HepG2 (cell line): Measurements from ENCODE around the gene ADAMTSL4. TPM values are rescaled to one million over a fixed set of nuclear protein-coding genes. Genes with fewer than 3 reads are reported as not detected.

Experiments
- ETV5 ChIP-seq: IDR thresholded peaks from 2 replicates; pipeline ENCODE4 v1.6.1; 2018; ENCODE audit warnings: missing biosample characterization, missing genetic modification reagents, inconsistent platforms, borderline replicate concordance
- FLYWCH1 ChIP-seq: sonication (generic); formaldehyde crosslinking; IDR thresholded peaks from 2 replicates; pipeline ENCODE4 v1.8.1; 2023; ENCODE audit warnings: mild to moderate bottlenecking, missing genetic modification reagents
- GABPB1 ChIP-seq: IDR thresholded peaks from 2 replicates; pipeline ENCODE4 v1.6.1; 2016; ENCODE audit warnings: mild to moderate bottlenecking, missing genetic modification reagents, moderate library complexity, missing compliant biosample characterization
- KDM2A ChIP-seq: sonication (generic); formaldehyde crosslinking; IDR thresholded peaks from 2 replicates; pipeline ENCODE4 v1.4.0; 2020; ENCODE audit warnings: low read depth, missing genetic modification reagents, borderline replicate concordance
- KDM3A ChIP-seq: IDR thresholded peaks from 2 replicates; pipeline ENCODE4 v1.6.1; 2018; ENCODE audit warnings: low read depth, missing compliant biosample characterization
- LCORL ChIP-seq, 2 experiments: fragments of 450-650 bp in 1 of 2; sonication (generic) in 1 of 2; formaldehyde crosslinking in 1 of 2; IDR thresholded peaks; 2 replicates each; pipeline versions ENCODE4 v1.5.0 to v1.6.1; 2017 to 2020; ENCODE audit warnings: antibody characterized with exemption in 1 of 2, missing genetic modification reagents in 1 of 2
- MBNL3 ChIP-seq: fragments of 250-450 bp; sonication (Bioruptor Pico); conservative IDR thresholded peaks from 2 replicates; pipeline ENCODE4 v1.8.0; 2022; ENCODE audit warnings: mild to moderate bottlenecking, inconsistent platforms
- NRL ChIP-seq: sonication (generic); formaldehyde crosslinking; IDR thresholded peaks from 2 replicates; pipeline ENCODE4 v1.5.0; 2020; ENCODE audit warnings: missing genetic modification reagents, mild to moderate bottlenecking, moderate library complexity, borderline replicate concordance
- ZBTB20 ChIP-seq: sonication (generic); formaldehyde crosslinking; IDR thresholded peaks from 2 replicates; pipeline ENCODE4 v1.8.1; 2023; ENCODE audit warnings: missing genetic modification reagents, low read depth, mild to moderate bottlenecking, borderline replicate concordance
- ZNF30 ChIP-seq: sonication (generic); formaldehyde crosslinking; IDR thresholded peaks from 2 replicates; pipeline ENCODE4 v1.5.0; 2020; ENCODE audit warnings: mild to moderate bottlenecking, missing genetic modification reagents
- ZNF329 ChIP-seq: sonication (generic); formaldehyde crosslinking; IDR thresholded peaks from 2 replicates; pipeline ENCODE4 v1.9.0; 2021; ENCODE audit warnings: low read depth, mild to moderate bottlenecking, missing genetic modification reagents
- ZNF616 ChIP-seq: sonication (generic); formaldehyde crosslinking; IDR thresholded peaks from 2 replicates; pipeline ENCODE4 v1.5.0; 2020; ENCODE audit warnings: low read depth, mild to moderate bottlenecking, missing genetic modification reagents
- ZNF720 ChIP-seq: sonication (generic); formaldehyde crosslinking; IDR thresholded peaks from 2 replicates; pipeline ENCODE4 v1.4.0; 2020; ENCODE audit warnings: missing genetic modification reagents
- polyA plus RNA-seq, 8 experiments: library from polyadenylated mRNA; depleted of rRNA in 3 of 8; stranded (reverse) in 7 of 8; unstranded in 1 of 8; fragments of >200 nt; fragmentation: Illumina TruSeq in 4 of 8; extraction: Trizol in 4 of 8; gene quantifications; 2 replicates each; pipeline versions ENCODE4 v1.2.1 to v1.2.3, GENCODE V29; 2011 to 2016; ENCODE audit warnings: low read depth in 4 of 8, missing spikeins in 1 of 8, mixed read lengths in 1 of 8; ENCODE audit not compliant: insufficient read depth in 1 of 8
- total RNA-seq, 5 experiments: library from RNA; depleted of rRNA; stranded (reverse); fragments of >200 nt; fragmentation: Illumina TruSeq; extraction: Trizol; gene quantifications; 2 replicates each; pipeline ENCODE4 v1.2.3, GENCODE V29; 2016; ENCODE audit warnings: low read depth in 1 of 5
- TF ChIP-seq, protein P1 (sequence below): sonication (generic); formaldehyde crosslinking; IDR thresholded peaks from 2 replicates; pipeline ENCODE4 v1.5.0; 2020; ENCODE audit warnings: mild to moderate bottlenecking, missing genetic modification reagents, borderline replicate concordance
- TF ChIP-seq, protein P2 (sequence below): sonication (generic); formaldehyde crosslinking; IDR thresholded peaks from 2 replicates; pipeline ENCODE4 v1.8.0; 2022; ENCODE audit warnings: mild to moderate bottlenecking, missing genetic modification reagents, moderate library complexity
- TF ChIP-seq, protein P3 (sequence below), 2 experiments: fragments of 450-650 bp in 1 of 2; sonication (generic) in 1 of 2; formaldehyde crosslinking; IDR thresholded peaks; 2 replicates each; pipeline versions ENCODE4 v1.5.0 to v1.8.0; 2020 to 2022; ENCODE audit warnings: mild to moderate bottlenecking in 1 of 2, missing genetic modification reagents in 1 of 2
- TF ChIP-seq, protein P4 (sequence below): IDR thresholded peaks from 2 replicates; pipeline ENCODE4 v1.6.1; 2016; ENCODE audit warnings: missing compliant biosample characterization, missing genetic modification reagents, borderline replicate concordance
- TF ChIP-seq, protein P5 (sequence below): sonication (generic); formaldehyde crosslinking; IDR thresholded peaks from 2 replicates; pipeline ENCODE4 v1.5.0; 2020; ENCODE audit warnings: mild to moderate bottlenecking, missing genetic modification reagents

Gene ADAMTSL4
- total and polyA plus RNA-seq, 2 of the 13 experiments (the other 11 are each of a cell fraction or from before 2014, with no cell fraction given): 3.9 to 16.4 TPM

DNA sequence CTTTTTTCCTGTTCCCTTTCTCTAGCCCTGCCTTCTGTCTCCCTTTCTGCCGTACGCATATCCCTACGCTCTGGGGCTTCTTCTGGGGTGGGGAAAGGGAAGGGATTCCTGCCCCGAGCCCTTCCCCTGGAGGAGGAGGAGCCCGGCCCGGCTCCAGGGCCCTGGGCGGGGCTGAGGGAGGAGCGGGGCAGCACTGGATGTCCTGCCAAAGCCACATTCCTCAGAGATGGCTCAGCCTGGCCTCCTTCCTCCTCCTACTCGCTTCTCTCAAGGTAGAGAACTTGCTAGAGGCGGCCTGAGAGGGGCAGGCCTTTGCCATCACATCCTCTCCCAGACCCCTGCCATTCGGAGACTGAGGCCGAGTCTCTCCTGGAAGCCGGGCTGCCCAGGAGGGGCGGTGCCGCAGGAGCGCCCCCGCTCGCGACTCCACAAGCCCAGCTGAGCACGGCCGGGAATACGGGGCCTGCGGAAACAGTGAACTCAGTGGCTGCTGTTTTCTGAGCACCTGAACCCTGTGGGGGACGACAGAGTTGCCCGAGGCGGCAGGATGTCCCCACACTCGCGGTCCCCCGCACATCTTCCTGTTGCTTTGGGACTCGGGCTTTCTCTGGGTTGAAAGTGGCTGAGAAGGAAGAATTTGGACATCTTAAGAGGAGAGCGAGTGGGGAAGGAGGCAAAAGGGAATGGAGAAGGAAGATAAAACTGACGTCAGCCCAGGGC, 12.2 kb downstream of the ADAMTSL4 start (continued):
- TF ChIP-seq, protein P1, sequence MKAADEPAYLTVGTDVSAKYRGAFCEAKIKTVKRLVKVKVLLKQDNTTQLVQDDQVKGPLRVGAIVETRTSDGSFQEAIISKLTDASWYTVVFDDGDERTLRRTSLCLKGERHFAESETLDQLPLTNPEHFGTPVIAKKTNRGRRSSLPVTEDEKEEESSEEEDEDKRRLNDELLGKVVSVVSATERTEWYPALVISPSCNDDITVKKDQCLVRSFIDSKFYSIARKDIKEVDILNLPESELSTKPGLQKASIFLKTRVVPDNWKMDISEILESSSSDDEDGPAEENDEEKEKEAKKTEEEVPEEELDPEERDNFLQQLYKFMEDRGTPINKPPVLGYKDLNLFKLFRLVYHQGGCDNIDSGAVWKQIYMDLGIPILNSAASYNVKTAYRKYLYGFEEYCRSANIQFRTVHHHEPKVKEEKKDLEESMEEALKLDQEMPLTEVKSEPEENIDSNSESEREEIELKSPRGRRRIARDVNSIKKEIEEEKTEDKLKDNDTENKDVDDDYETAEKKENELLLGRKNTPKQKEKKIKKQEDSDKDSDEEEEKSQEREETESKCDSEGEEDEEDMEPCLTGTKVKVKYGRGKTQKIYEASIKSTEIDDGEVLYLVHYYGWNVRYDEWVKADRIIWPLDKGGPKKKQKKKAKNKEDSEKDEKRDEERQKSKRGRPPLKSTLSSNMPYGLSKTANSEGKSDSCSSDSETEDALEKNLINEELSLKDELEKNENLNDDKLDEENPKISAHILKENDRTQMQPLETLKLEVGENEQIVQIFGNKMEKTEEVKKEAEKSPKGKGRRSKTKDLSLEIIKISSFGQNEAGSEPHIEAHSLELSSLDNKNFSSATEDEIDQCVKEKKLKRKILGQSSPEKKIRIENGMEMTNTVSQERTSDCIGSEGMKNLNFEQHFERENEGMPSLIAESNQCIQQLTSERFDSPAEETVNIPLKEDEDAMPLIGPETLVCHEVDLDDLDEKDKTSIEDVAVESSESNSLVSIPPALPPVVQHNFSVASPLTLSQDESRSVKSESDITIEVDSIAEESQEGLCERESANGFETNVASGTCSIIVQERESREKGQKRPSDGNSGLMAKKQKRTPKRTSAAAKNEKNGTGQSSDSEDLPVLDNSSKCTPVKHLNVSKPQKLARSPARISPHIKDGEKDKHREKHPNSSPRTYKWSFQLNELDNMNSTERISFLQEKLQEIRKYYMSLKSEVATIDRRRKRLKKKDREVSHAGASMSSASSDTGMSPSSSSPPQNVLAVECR (CRISPR knock-in tag): peak; percentile 58; the same call in 1 of the 2 replicates
- TF ChIP-seq, protein P2, sequence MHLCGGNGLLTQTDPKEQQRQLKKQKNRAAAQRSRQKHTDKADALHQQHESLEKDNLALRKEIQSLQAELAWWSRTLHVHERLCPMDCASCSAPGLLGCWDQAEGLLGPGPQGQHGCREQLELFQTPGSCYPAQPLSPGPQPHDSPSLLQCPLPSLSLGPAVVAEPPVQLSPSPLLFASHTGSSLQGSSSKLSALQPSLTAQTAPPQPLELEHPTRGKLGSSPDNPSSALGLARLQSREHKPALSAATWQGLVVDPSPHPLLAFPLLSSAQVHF: peak; percentile 56; the same call in 1 of the 2 replicates
- TF ChIP-seq LCORL (IDR thresholded peaks at IDR 0.05) (no peak), LCORL (CRISPR knock-in tag; IDR thresholded peaks at IDR 0.05) (peak; percentile 17; the same call in 1 of the 2 replicates), ZNF616 (CRISPR knock-in tag) (0 out of 2 replicates have a peak, but pooled peaks have one; percentile 40), KDM3A (CRISPR knock-in tag) (0 out of 2 replicates have a peak, but pooled peaks have one; percentile 19), FLYWCH1 (CRISPR knock-in tag) (no peak), MBNL3 (no peak), ZBTB20 (CRISPR knock-in tag) (peak; percentile 70; the same call in 1 of the 2 replicates), ETV5 (CRISPR knock-in tag) (no peak; the same call in 1 of the 2 replicates), ZNF329 (CRISPR knock-in tag) (0 out of 2 replicates have a peak, but pooled peaks have one; percentile 20), ZNF30 (CRISPR knock-in tag) (no peak), KDM2A (peak; percentile 69), GABPB1 (CRISPR knock-in tag) (0 out of 2 replicates have a peak, but pooled peaks have one; percentile 45), ZNF720 (no peak), NRL (CRISPR knock-in tag) (0 out of 2 replicates have a peak, but pooled peaks have one; percentile 12)
- TF ChIP-seq, protein P3, sequence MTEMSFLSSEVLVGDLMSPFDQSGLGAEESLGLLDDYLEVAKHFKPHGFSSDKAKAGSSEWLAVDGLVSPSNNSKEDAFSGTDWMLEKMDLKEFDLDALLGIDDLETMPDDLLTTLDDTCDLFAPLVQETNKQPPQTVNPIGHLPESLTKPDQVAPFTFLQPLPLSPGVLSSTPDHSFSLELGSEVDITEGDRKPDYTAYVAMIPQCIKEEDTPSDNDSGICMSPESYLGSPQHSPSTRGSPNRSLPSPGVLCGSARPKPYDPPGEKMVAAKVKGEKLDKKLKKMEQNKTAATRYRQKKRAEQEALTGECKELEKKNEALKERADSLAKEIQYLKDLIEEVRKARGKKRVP (CRISPR knock-in tag; IDR thresholded peaks at IDR 0.05): peak in 1 of 2 experiments; percentile 9; a peak in 1 of 4 replicates
- TF ChIP-seq, protein P4, sequence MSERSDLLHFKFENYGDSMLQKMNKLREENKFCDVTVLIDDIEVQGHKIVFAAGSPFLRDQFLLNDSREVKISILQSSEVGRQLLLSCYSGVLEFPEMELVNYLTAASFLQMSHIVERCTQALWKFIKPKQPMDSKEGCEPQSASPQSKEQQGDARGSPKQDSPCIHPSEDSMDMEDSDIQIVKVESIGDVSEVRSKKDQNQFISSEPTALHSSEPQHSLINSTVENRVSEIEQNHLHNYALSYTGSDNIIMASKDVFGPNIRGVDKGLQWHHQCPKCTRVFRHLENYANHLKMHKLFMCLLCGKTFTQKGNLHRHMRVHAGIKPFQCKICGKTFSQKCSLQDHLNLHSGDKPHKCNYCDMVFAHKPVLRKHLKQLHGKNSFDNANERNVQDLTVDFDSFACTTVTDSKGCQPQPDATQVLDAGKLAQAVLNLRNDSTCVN (CRISPR knock-in tag): no peak; the same call in 1 of the 2 replicates
- TF ChIP-seq, protein P5, sequence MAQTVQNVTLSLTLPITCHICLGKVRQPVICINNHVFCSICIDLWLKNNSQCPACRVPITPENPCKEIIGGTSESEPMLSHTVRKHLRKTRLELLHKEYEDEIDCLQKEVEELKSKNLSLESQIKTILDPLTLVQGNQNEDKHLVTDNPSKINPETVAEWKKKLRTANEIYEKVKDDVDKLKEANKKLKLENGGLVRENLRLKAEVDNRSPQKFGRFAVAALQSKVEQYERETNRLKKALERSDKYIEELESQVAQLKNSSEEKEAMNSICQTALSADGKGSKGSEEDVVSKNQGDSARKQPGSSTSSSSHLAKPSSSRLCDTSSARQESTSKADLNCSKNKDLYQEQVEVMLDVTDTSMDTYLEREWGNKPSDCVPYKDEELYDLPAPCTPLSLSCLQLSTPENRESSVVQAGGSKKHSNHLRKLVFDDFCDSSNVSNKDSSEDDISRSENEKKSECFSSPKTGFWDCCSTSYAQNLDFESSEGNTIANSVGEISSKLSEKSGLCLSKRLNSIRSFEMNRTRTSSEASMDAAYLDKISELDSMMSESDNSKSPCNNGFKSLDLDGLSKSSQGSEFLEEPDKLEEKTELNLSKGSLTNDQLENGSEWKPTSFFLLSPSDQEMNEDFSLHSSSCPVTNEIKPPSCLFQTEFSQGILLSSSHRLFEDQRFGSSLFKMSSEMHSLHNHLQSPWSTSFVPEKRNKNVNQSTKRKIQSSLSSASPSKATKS: 0 out of 2 replicates have a peak, but pooled peaks have one; percentile 33
